GM18868 (cell line): Measurements from ENCODE around the gene MTFMT.

Source experiments
- ATAC-seq: cut with Tn5 transposase; IDR thresholded peaks from one replicate; pipeline ENCODE4 v1.9.1; 2021; ENCODE audit warnings: mild to moderate bottlenecking, moderate library complexity; ENCODE audit not compliant: unreplicated experiment

The MTFMT gene

DNA sequence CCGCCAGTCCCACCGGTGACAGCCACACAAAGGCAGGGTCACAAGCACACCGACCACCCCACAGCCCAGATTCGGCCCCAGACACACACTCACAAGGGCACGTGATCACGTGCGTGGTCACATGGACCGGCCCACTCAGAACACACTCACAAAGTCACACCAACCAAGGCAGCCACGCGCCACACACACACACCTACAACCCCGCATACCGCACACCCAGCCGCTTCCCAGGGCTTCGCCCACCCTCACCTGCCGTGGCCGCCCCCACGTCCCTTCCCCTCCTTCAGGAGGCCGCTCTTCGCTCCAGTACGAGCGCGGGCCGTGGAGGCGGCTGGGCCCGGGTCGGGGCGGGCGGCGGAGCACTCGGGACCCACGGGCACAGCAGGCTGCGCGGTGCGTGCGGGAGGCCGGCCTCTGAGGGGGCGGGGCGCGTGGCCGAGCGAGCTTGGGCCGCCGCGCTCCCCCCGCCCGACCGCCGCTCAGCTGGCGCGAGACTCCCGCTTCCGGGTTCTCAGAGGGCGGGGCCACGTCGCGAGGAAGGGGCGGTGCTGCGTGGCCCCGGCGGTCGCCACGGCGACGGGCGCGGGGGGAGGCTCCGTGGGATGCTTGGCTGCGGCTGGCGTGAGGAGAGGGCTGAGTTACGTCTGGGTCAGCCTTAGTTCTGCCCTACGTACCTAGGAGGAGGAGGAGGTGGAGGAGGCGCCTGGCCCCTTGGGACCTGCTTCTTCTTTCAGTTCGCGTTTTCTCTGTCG is 39.8 kb downstream of the MTFMT start, which contains the start of gene SPG21:
TSS of gene SPG21 (minus strand) at position 499 of the 752 bp plus-strand sequence. CDS start 6,345 bp downstream, outside the sequence.
- peak; percentile 96 for ATAC-seq

DNA sequence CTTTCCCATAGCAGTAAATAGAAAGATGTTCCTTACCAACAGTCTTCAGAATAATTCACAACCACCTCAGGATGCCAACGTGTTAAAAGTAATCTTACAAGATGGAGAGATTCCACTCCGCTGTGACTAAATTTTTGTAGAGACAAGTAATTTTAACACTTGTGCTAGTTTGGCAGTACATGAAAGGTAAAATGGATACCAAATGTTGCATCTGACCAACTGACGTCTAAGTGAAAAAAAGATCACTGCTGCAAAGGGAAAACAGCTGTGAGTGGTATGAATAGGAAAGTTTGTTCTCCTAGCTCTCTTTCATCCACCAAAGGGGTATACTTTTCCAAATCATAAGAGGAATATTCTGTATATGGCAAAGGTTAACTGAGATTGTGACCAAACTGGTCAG is 42.3 kb downstream of the MTFMT start:
- ATAC-seq = no peak

DNA sequence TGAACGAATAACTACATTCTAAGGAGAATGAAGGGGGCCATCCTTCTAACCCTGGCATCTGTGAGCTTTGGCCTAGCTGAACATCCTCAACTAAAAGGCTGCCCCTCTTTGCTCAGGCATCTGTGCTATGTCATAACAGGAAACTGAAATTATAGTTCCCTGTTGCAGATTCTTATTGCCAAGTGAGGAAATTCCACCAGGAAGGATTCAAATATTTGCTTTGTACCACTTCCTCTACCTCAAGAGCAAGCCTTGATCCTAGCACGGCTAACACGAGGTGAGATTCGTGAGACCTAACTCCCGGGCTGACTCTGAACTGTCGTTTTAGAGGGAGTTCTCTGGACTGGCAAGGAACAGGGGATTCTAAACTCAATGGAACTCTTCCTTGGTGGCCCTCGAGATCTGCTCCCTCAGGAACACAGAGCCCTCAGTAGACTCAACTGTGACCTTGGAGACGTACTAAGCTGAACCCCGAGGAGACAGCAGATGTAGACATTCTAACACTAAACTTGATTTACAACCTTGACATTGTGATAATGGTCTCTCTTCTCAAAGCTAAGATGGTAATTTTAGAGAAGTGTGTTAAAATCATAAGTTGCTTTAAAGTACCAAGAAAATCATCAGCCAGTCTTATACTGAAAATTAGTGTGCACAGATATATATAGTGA is 43.9 kb downstream of the MTFMT start:
- no peak for ATAC-seq

DNA sequence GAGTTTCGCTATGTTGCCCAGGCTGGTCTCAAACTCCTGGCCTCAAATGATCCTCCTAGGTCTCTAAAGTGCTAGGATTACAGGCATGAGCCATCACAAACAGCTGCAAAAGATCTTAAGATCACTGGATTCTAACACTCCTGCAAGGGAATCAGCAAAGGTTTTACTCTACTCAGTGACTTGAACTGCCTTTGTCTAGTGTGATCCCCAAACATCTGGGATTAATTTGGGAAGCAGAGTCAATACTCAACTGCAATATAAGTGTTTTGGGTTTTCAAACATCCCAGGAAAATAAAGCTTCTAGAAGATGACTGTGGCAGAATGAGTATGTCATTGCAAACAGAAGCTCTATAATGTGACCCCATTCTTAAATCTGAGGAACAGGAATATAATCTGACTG is 47.0 kb downstream of the MTFMT start:
- ATAC-seq = no peak

DNA sequence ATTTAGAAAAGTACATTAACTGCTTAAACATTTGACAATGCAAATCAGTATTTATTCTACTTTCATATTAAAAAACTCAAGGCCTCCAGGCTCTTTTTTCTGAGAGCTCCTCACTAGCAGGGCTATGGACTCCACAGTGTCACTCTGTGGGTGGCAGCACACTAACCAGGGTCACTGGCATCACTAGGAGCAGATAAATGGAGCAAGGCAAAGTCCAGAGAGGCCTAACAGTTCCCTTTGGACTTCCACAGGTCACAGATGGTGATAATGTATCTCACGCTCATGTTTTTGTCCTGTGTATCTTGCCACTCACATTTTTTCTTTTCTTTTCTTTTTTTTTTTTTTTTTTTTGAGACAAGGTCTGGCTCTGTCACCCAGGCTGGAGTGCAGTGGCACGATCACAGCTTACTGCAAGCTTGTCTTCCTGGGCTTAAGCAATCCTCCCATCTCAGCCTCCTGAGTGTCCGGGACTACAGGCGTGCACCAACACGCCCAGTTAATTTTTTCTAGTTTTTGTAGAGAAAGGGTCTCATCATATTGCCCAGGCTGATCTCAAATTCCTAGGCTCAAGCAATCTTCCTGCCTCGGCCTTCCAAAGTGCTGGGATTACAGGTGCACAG is 47.5 kb downstream of the MTFMT start:
- no peak for ATAC-seq

DNA sequence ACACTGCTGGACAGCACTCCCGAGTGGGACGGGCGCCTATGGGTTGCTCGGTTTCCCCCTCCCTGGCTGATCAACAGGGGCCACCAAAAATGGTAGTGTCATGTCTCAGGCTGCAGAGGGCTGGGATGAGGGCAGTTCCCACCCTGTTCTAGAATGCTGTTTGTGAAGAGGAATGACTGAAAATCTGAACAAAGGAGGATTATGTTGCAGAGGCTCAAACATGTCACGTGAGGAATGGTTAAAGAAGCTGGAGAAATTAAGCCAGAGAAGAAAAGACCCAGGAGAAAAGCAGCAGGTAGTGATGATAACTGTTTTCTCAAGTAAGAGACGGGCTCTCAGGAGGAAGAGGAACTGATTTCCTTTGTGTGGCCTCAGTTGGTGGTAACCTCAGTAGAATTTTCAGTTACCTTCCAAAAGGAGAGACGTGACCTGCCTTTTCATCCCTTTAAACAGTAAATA is 50.2 kb downstream of the MTFMT start:
- no peak for ATAC-seq

DNA sequence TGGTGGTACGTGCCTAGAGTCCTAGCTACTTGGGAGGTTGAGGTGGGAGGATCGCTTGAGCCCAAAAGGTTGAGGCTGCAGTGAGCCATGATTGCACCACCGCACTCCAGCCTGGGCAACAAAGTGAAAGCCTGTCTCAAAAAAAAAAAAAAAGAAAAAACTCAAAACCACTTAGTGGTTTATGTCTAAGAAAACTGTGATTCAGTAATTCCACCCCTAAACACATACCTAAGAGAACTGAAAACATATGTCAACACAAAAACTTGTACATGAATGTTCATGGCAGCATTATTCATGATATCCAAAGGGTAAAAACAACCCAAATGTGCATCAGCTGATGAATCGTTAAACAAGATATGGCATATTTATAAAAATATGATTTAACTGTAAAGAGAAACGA is 54.0 kb downstream of the MTFMT start:
- no peak for ATAC-seq

DNA sequence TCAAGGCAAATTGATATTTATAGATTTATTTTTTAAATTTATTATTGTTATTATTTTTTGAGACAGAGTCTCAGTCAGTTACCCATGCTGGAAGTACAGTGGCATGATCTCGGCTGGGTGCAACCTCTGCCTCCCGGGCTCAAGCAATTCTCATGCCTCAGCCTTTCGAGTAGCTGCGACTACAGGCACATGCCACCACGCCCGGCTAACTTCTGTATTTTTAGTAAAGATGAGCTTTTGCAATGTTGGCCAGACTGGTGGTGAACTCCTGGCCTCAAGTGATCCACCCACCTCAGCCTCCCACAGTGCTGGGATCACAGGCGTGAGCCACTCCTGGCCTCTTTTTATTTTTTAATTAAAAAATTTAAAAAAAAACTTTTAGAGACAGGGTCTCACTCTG is 58.7 kb downstream of the MTFMT start:
- no peak for ATAC-seq

DNA sequence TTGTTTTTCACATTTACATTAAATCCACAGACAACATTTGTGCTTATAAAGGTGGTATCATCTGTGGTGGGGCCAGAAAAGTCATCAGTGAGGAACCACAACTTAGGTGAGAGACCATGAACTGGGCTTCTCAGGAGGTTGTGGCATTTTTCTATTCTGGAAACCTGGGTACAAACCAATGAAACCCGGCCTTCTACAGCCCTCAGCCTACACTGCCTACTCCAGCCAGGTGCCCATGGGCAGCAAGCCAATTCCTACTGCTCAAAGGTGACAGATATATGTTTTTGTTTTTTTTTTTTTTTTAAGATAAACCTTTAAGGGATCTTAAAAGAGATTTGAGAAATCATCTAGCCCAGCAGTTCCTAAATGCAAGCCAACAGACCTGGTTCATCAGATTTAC is 60.0 kb downstream of the MTFMT start:
- no peak for ATAC-seq

DNA sequence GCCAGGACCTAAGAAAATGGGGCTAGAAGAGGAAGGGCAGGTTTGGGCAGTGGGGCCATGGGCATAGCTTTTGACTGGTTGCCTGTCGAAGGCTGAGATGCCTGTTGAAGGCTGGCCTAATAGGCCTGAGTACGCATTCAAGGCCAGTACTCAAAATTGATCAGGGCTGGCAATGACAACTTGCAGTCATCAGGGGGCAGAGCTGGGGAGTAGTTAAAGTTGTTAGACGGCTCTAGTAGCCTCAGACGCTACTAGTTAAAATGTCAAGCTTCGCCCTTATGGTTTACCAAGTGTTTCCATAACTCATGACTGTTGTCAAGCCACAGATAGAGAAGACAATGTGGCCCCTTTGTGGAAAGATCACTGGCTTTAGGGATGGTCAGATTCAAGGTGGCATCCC is 68.4 kb downstream of the MTFMT start:
- no peak for ATAC-seq

DNA sequence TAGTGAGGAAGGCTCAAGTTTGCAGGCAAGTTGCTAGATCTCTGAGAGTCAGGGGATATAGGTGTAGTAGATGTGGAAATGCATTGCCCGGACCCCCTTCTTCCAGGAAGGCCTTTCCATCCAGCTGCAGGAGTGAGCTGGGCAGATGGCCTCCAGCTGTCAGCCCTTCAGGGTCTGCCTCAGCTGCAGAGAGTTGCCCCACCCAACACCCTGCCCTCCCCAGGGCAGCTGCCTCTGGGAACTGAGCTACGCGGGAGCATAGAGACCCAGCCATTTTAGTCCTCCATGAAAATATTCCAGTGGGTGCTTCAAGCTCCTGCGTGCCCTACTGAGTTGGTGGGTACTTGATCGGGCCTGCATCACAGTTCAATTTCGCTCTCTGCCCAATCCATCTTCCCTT is 69.3 kb downstream of the MTFMT start:
- no peak for ATAC-seq

DNA sequence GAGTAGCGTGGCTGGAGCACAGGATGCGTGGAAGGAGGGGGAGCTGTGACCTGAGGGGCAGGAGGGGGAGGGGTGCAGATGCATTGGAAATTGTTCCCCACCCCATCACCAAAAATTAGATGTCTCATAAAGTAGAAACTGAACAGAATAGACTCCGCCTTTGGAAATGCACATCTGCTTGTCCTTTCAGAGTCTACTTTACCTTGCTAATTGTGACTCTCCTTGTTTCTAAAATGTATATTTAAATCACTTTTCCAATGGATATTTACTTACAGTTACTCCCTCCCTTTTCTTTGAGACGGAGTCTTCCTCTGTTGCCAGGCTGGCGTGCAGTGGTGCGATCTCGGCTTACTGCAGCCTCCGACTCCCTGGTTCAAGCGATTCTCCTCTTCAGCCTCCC is 70.3 kb downstream of the MTFMT start:
- no peak for ATAC-seq

DNA sequence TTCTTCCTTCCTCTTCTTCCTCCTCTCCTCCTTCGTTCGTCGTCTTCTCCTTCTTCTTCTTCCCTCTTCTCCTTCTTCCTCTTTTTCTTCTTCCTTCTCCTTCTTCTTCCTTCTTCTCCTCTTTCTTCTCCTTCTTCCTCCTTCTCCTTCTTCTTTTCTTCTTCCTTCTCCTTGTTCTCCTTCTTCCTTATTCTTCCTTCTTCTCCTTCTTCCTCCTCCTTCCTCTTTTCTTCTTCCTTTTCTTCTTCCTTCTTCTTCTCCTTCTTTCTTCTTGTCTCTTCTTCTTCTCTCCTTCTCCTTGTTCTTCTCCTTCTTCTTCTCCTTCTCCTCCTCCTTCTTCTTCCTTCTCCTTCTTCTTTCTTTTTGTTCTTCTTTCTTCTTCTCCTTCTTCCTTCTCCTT is 75.0 kb downstream of the MTFMT start:
- no peak for ATAC-seq

DNA sequence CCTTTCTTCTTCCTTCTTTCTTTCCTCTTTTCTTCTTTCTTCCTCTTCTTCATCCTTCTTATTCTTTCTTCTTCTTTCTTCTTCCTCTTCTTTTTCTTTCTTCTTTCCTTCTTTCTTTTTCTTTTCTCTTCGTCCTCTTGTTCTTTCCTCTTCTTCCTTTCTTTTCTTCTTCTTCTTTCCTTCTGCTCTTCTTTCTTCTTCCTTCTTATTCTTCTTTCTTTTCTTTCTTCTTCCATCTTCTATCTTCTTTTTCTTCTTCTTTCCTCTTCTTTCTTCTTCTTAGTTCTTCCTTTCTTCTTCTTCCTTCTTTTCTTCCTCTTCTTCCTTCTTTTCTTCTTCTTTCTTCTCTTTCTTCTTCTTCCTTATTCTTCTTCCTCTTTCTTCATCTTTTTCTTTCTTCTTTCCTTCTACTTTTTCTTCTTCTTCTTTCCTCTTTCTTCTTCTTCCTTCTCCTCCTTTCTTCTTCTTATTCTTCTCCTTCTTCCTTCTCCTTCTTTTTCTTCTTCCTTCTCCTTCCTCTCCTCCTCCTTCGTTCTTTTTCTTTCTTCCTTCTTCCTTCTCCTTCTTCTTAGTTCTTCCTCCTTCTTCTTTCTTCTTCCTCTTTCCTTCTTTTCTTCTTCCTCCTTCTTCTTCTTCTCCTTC is 77.5 kb downstream of the MTFMT start:
- ATAC-seq = no peak
